ENCODE measurements around the gene CLASP2.

The CLASP2 gene

GRCh38 chr3:33729993-33730392, 11.9 kb upstream of the CLASP2 start:
- Histone ChIP-seq H2AFZ (ENCODE audit: low read depth, low read length) (no peak overlapping the region), H3K4me2 (ENCODE audit: insufficient read depth, low read length) (no peak overlapping the region), H3K79me2 (ENCODE audit: insufficient read depth, low read length) (no peaks in the 10 kb centered on the region), H3K9ac (ENCODE audit: low read depth, low read length) (no peak overlapping the region), H3K4me1 (ENCODE audit: insufficient read depth, low read length) (no peaks in the 10 kb centered on the region), H3K4me3 (ENCODE audit: low read depth in 1 of 2, low read length in 2 of 2) (no peak overlapping the region), H3K27me3 (ENCODE audit: insufficient read depth, low read length, poor library complexity) (no peaks in the 10 kb centered on the region), H3K9me3 (ENCODE audit: insufficient read depth, low read length, severe bottlenecking) (peaks cover 3% of the 10 kb centered on the region), H4K20me1 (ENCODE audit: insufficient read depth, low read length) (no peaks in the 10 kb centered on the region), H3K27ac (ENCODE audit: low read length) (no peak overlapping the region), H3K36me3 (ENCODE audit: insufficient read depth, low read length) (no peaks in the 10 kb centered on the region)
- TF ChIP-seq EZH2 (IDR thresholded peaks at IDR 0.05; ENCODE audit: borderline replicate concordance, low read depth, low read length, severe bottlenecking) (no peak), CTCF (IDR thresholded peaks at IDR 0.05; ENCODE audit: borderline replicate concordance, extremely low read depth, low read length, poor library complexity, severe bottlenecking) (no peak)
- DNase-seq (no peak), ATAC-seq (ENCODE audit: insufficient read depth, low read depth) (no peak)

- Histone ChIP-seq H3K27me3 (ENCODE audit: insufficient read depth, low read length, poor library complexity) (no peaks in the 10 kb centered on the region), H3K27ac (ENCODE audit: low read length) (no peak overlapping the region), H3K4me2 (ENCODE audit: insufficient read depth, low read length) (no peak overlapping the region), H3K36me3 (ENCODE audit: insufficient read depth, low read length) (no peaks in the 10 kb centered on the region), H3K4me1 (ENCODE audit: insufficient read depth, low read length) (peaks cover 2% of the 10 kb centered on the region; the same call in 1 of the 2 replicates), H4K20me1 (ENCODE audit: insufficient read depth, low read length) (no peaks in the 10 kb centered on the region), H2AFZ (ENCODE audit: low read depth, low read length) (no peak overlapping the region), H3K9me3 (ENCODE audit: insufficient read depth, low read length, severe bottlenecking) (no peaks in the 10 kb centered on the region), H3K9ac (ENCODE audit: low read depth, low read length) (no peak overlapping the region), H3K4me3 (ENCODE audit: low read depth in 1 of 2, low read length in 2 of 2) (no peak overlapping the region), H3K79me2 (ENCODE audit: insufficient read depth, low read length) (no peaks in the 10 kb centered on the region)
- DNase-seq (no peak), ATAC-seq (ENCODE audit: insufficient read depth, low read depth) (no peak)
- TF ChIP-seq CTCF (IDR thresholded peaks at IDR 0.05; ENCODE audit: borderline replicate concordance, extremely low read depth, low read length, poor library complexity, severe bottlenecking) (no peak), EZH2 (IDR thresholded peaks at IDR 0.05; ENCODE audit: borderline replicate concordance, low read depth, low read length, severe bottlenecking) (no peak)
Observed at GRCh38 chr3:33724256-33724655, 6.2 kb upstream of the CLASP2 start.

GRCh38 chr3:33722626-33723370, 4.7 kb upstream of the CLASP2 start:
- Histone ChIP-seq H2AFZ (ENCODE audit: low read depth, low read length) (no peak overlapping the region), H3K27ac (ENCODE audit: low read length) (no peak overlapping the region), H3K27me3 (ENCODE audit: insufficient read depth, low read length, poor library complexity) (no peaks in the 10 kb centered on the region), H3K79me2 (ENCODE audit: insufficient read depth, low read length) (peaks cover 8% of the 10 kb centered on the region), H3K4me1 (ENCODE audit: insufficient read depth, low read length) (peaks cover 12% of the 10 kb centered on the region), H3K4me3 (ENCODE audit: low read depth in 1 of 2, low read length in 2 of 2) (no peak overlapping the region), H3K4me2 (ENCODE audit: insufficient read depth, low read length) (no peak overlapping the region), H3K36me3 (ENCODE audit: insufficient read depth, low read length) (no peaks in the 10 kb centered on the region), H4K20me1 (ENCODE audit: insufficient read depth, low read length) (no peaks in the 10 kb centered on the region), H3K9me3 (ENCODE audit: insufficient read depth, low read length, severe bottlenecking) (no peaks in the 10 kb centered on the region), H3K9ac (ENCODE audit: low read depth, low read length) (no peak overlapping the region)
- no peak for ATAC-seq (ENCODE audit: insufficient read depth, low read depth)
- TF ChIP-seq CTCF (IDR thresholded peaks at IDR 0.05; ENCODE audit: borderline replicate concordance, extremely low read depth, low read length, poor library complexity, severe bottlenecking) (no peak), EZH2 (IDR thresholded peaks at IDR 0.05; ENCODE audit: borderline replicate concordance, low read depth, low read length, severe bottlenecking) (no peak)
- DNase-seq: no peak

Measured in DND-41 (cell line).